HL-60 (cell line): Measurements from ENCODE around the gene XRRA1.
A peak's percentile ranks its signal among the peaks of the same experiment; 100 is the strongest.
"Not testable (repeated sequence)": the region's sequence is repeated elsewhere in the genome, so short reads cannot be mapped to it uniquely, and the experiment has no call there.

ENCODE experiments used
- DNase-seq, 2 experiments: peaks; one replicate each; pipeline ENCODE4 v3.0.0-alpha.2; 2010 to 2020; ENCODE audit warnings: low read depth in 1 of 2, low spot score in 1 of 2
- H3K27ac ChIP-seq: fragments of 250-450 bp; sonication (Bioruptor Pico); replicated peaks from 2 replicates; pipeline ENCODE4 v1.5.1; 2020; ENCODE audit warnings: mild to moderate bottlenecking, moderate library complexity
- H3K27me3 ChIP-seq: fragments of 250-450 bp; sonication (Bioruptor Pico); 2 replicates; pipeline ENCODE4 v1.5.1; 2021; ENCODE audit warnings: mild to moderate bottlenecking, moderate library complexity; ENCODE audit not compliant: insufficient read depth, poor library complexity, severe bottlenecking
- H3K4me3 ChIP-seq: replicated peaks from 2 replicates; pipeline ENCODE4 v1.5.1; 2011; ENCODE audit warnings: mild to moderate bottlenecking, control low read depth, low read length; ENCODE audit not compliant: insufficient read depth
- CTCF ChIP-seq: IDR thresholded peaks from one replicate; pipeline ENCODE4 v1.5.1; 2011; ENCODE audit warnings: low read length, control low read depth, inconsistent platforms; ENCODE audit not compliant: insufficient read depth
- GABPA ChIP-seq: IDR thresholded peaks from 2 replicates; pipeline ENCODE4 v1.6.1; 2012; ENCODE audit warnings: low read depth
- POLR2AphosphoS5 ChIP-seq: IDR thresholded peaks from 2 replicates; pipeline ENCODE4 v1.6.1; 2012; ENCODE audit warnings: low read depth
- REST ChIP-seq: IDR thresholded peaks from 2 replicates; pipeline ENCODE4 v1.6.1; 2012; ENCODE audit warnings: low read depth; ENCODE audit not compliant: insufficient replicate concordance
- SPI1 ChIP-seq: IDR thresholded peaks from 2 replicates; pipeline ENCODE4 v1.6.1; 2012; ENCODE audit warnings: low read depth, mild to moderate bottlenecking, borderline replicate concordance

The XRRA1 gene

GRCh38 chr11:74990150-74990549 is 41.3 kb upstream of the XRRA1 start:
- peak in 1 of 2 experiments; percentile 50 for DNase-seq
- peak; percentile 71; the same call in 1 of the 2 replicates for TF ChIP-seq SPI1
- peak overlapping the region; percentile 13; the same call in 1 of the 2 replicates for H3K4me3 ChIP-seq
- not testable (repeated sequence) for H3K27me3 ChIP-seq
- peak overlapping the region; percentile 84 for H3K27ac ChIP-seq

- Histone ChIP-seq H3K4me3 (peak overlapping the region; percentile 45), H3K27ac (peak overlapping the region; percentile 84), H3K27me3 (no peaks in the 10 kb centered on the region)
- TF ChIP-seq CTCF = no peak
- no peak for TF ChIP-seq SPI1
- TF ChIP-seq REST = no peak
- TF ChIP-seq POLR2AphosphoS5 = no peak
- no peak for TF ChIP-seq GABPA
- peak in 1 of 2 experiments; percentile 6 for DNase-seq
Measured at GRCh38 chr11:74989260-74989638, 40.4 kb upstream of the XRRA1 start.

- H3K27ac ChIP-seq = peak within 1 kb of the TSS; percentile 84
- no peaks in the 10 kb centered on the region for H3K27me3 ChIP-seq
- peak; percentile 57 to 82 for DNase-seq
- peak within 1 kb of the TSS; percentile 45 for H3K4me3 ChIP-seq
- TF ChIP-seq SPI1 (no peak), POLR2AphosphoS5 (peak; percentile 71; the same call in 1 of the 2 replicates), REST (no peak), GABPA (peak; percentile 71), CTCF (no peak)
Measured at GRCh38 chr11:74988541-74989259, 39.8 kb upstream of the XRRA1 start, which contains the start of gene NEU3. Gene NEU3 (plus strand): TSS chr11:74988933. CDS start chr11:74989061, 128 bp downstream.

- TF ChIP-seq CTCF = no peak
- TF ChIP-seq GABPA = no peak
- no peak for TF ChIP-seq SPI1
- no peak for TF ChIP-seq POLR2AphosphoS5
- no peak for TF ChIP-seq REST
Measured at GRCh38 chr11:74984730-74985129, 35.8 kb upstream of the XRRA1 start.

More at GRCh38 chr11:74984730-74985129, 35.8 kb upstream of the XRRA1 start:
- H3K27ac ChIP-seq = no peak overlapping the region
- no peak for DNase-seq
- H3K4me3 ChIP-seq = no peak overlapping the region
- H3K27me3 ChIP-seq = no peaks in the 10 kb centered on the region
